Gastroesophageal sphincter (tissue), 3 donors: ENCODE measurements around the gene CMTM8.

Experiments
- EP300 ChIP-seq: sonication (generic); formaldehyde crosslinking; IDR thresholded peaks from one replicate; pipeline ENCODE4 v1.6.1; 2017; ENCODE audit warnings: antibody characterized with exemption, mild to moderate bottlenecking
- POLR2A ChIP-seq, 2 donors: fragments of 450-650 bp; IDR thresholded peaks; one replicate each; pipeline ENCODE4 v1.6.1; 2017; ENCODE audit warnings: antibody characterized with exemption in 2 of 2, mild to moderate bottlenecking in 2 of 2, moderate library complexity in 1 of 2
- POLR2AphosphoS5 ChIP-seq: sonication (generic); formaldehyde crosslinking; IDR thresholded peaks from one replicate; pipeline ENCODE4 v1.6.1; 2017; ENCODE audit warnings: antibody characterized with exemption
- TF ChIP-seq, protein P1 (sequence below), 4 experiments: fragments of 200-600 bp in 2 of 4; fragments of 450-650 bp in 2 of 4; sonication (generic) in 1 of 4; IDR thresholded peaks; one replicate each; pipeline ENCODE4 v1.5.1; 2017 to 2019; ENCODE audit warnings: antibody characterized with exemption in 4 of 4, mild to moderate bottlenecking in 2 of 4, moderate library complexity in 2 of 4

- TF ChIP-seq, protein P1, sequence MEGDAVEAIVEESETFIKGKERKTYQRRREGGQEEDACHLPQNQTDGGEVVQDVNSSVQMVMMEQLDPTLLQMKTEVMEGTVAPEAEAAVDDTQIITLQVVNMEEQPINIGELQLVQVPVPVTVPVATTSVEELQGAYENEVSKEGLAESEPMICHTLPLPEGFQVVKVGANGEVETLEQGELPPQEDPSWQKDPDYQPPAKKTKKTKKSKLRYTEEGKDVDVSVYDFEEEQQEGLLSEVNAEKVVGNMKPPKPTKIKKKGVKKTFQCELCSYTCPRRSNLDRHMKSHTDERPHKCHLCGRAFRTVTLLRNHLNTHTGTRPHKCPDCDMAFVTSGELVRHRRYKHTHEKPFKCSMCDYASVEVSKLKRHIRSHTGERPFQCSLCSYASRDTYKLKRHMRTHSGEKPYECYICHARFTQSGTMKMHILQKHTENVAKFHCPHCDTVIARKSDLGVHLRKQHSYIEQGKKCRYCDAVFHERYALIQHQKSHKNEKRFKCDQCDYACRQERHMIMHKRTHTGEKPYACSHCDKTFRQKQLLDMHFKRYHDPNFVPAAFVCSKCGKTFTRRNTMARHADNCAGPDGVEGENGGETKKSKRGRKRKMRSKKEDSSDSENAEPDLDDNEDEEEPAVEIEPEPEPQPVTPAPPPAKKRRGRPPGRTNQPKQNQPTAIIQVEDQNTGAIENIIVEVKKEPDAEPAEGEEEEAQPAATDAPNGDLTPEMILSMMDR (IDR thresholded peaks at IDR 0.05): no peak
- TF ChIP-seq POLR2A (IDR thresholded peaks at IDR 0.05) (no peak), EP300 (no peak), POLR2AphosphoS5 (no peak)
Measured at GRCh38 chr3:32257641-32258438, 19.4 kb downstream of the CMTM8 start.
